ELR (cell line): ENCODE measurements around the gene MRPL36.
"Not testable (repeated sequence)": the region's sequence is repeated elsewhere in the genome, so short reads cannot be mapped to it uniquely, and the experiment has no call there.

Source experiments
- DNase-seq: peaks from one replicate; pipeline ENCODE4 v3.0.0-alpha.2; 2015; ENCODE audit warnings: low read depth

Gene MRPL36

GRCh38 chr5:1832511-1833250 lies 33.0 kb upstream of the MRPL36 start:
- no peak for DNase-seq

- DNase-seq, result no peak
Measured at GRCh38 chr5:1831677-1832313, 32.2 kb upstream of the MRPL36 start.

GRCh38 chr5:1831257-1831656 lies 31.6 kb upstream of the MRPL36 start:
- no peak for DNase-seq

DNA sequence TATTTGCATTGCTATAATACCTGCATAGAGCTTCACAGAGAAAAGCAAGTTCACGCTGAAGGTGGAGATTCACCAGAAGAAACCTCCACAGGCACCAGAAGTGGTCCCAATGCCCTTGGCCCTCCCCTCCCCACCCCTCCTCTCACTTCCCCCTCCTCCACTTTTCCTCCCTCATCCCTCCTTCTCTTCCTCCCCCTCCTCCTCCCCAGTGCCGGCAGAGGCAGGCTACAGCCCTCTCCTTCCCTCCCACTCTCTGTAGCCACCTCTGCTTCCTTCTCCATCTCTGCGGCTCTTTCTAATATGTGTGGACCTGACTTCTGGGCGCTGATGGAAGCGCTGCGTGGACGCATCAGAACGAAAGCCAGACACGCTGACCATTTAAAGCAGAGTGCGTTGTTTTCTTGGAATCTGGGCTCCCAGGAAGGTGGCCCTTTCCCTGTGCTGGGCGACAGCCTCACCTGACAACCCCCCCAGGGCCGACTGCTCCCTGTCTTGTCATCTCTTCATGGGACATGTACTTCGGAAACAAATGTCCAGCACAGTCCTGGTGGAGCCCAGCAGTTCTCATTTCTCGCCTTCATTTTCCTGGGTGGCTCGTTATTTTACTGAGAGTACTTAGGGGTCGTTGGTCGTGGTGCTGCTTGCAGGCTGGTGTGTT lies 31.1 kb upstream of the MRPL36 start:
- no peak for DNase-seq

DNA sequence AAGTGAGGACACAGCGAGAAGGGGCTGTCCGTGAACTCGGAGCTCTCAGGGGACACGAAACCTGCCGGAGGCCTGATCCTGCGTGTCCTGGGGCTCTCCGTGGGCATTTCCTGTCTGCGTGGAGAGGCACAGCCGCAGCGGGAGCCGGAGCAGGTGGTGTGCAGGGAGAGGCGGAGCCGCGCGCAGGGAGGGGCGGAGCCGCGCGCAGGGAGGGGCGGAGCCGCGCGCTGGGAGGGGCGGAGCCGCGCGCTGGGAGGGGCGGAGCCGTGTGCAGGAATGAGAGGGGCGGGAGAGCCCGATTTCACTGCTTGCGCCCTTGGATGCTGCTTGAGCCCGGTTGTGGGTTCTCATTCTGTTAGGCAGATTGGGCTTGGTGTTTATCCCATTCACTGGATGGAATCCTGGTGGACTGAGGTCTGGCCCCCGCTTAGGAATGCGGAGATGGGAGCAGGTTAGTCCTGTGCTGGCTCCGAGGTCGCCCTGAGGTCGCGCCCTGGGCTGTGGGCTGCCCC lies 28.3 kb upstream of the MRPL36 start:
- no peak for DNase-seq

GRCh38 chr5:1827025-1827885 lies 27.6 kb upstream of the MRPL36 start:
- DNase-seq, result no peak

DNA sequence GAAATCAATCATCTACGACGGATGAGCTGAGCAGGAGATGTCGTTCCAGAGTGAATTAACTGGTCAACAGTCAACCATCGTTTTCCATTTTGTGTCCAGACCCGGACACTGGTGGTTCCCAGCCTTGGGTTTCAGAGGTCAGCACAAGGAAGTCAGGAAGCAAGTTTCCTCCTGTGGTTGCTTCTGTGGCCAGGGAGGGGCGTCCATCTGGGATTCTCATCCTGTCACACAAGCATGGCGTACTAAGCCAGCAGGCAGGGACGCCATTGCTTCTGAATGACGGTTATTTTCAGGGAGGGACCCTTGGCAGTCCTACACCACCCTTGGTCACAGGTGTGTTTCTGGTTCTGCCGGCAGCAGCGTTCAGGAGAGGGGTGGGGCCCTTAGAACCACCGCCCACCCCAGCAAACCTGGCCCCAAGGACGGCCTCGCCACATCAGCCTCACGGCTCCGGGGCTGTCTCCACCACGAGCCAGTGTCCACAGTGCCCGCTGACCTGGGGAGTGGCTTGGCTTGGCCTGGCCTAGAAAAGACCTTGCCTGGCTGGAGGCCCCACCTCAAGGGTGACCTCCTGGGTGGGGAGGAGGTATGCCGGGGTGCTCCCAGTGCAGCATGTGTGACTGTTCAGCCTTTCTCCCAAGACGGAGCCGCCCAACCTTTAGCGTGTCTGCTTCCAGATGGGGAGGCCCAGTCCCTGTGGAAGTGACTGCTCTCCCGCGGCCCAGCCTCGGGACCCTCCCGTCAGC lies 26.8 kb upstream of the MRPL36 start:
- no peak for DNase-seq

- DNase-seq, result no peak
Measured at GRCh38 chr5:1824903-1825841, 25.5 kb upstream of the MRPL36 start.

DNA sequence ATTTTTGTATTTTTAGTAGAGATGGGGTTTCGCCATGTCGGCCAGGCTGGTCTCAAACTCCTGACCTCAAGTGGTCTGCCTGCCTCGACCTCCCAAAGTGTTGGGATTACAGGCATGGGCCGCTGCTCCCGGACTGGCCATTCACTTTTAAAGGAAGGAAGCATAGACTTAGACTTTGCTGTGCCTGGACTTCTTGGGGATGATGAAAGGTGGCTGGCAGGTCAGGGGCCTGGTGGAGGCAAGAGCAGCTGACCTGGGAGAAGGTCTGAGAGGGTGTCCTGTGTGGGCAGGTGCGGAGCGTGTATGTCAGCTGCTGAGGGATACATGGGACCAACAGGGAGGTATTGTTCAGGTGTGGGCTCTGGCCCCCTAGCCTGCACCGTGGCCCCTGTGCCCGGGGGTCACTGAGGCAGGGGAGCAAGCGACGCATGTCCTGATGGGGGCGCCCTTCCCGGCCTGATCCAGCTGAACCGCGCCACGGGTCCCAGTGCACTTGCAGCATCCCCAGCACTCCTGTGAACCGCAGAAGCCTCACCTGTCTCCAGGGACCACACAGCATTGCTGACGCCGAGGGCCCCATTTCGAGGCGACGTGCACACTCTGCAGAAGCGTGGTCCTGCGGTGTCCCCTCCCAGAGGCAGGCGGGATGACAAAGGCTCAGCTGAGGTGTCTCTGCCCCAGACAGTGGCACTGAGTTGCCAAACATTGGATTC lies 24.6 kb upstream of the MRPL36 start:
- no peak for DNase-seq

DNA sequence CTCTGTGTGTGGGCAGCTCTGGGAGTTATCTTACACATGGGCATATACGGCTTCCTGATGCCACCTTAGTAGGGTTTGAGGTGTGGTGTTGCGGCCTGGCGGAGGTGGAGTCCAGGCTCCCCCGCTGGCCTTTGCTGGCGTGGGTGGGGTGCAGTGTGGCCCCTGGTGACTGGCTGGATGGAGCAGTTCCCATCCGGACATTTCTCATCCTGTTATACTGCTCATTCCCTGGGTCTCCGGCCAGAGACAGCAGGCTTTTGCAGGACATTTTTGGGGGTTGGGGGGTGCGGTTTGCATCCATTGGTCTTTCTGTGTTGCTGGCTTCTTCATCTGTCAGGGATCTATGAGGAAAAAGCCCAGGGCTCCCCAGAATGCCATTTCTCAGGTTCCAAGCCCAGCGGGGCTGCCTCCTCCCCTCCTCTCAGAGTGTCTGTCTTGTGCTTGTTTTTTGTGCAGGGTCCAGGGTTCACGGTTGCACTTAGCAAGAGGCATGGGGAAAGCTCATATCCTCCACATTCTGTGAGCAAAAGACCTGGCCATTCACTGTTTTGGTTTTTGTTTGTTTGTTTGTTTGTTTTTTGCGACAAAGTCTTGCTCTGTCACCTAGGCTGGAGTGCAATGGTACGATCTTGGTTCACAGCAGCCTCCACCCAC lies 23.9 kb upstream of the MRPL36 start:
- DNase-seq, result no peak

DNA sequence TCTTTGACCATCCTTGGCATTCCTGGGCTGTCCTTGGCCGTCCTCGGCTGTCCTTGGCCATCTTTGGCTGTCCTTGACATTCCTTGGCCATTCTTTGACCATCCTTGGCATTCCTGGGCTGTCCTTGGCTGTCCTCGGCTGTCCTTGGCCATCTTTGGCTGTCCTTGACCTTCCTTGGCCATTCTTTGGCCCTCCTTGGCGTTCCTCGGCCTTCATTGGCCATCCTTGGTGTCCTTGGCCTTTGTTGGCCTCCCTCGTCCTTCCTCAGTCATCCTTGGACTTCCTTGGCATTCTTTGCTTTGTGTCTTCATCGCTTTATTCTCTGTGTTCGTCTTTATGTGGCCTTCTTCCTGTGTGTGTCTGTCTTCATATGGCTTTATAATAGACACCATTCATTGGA lies 22.2 kb upstream of the MRPL36 start:
- DNase-seq, result no peak

- DNase-seq, result no peak
Measured at GRCh38 chr5:1820926-1821325, 21.3 kb upstream of the MRPL36 start.

GRCh38 chr5:1820381-1820780 lies 20.7 kb upstream of the MRPL36 start:
- DNase-seq, result no peak

- DNase-seq, result no peak
Measured at GRCh38 chr5:1819458-1819857, 19.8 kb upstream of the MRPL36 start.

GRCh38 chr5:1818784-1819183 lies 19.1 kb upstream of the MRPL36 start:
- DNase-seq, result no peak

GRCh38 chr5:1817261-1818043 lies 17.8 kb upstream of the MRPL36 start:
- no peak for DNase-seq

DNA sequence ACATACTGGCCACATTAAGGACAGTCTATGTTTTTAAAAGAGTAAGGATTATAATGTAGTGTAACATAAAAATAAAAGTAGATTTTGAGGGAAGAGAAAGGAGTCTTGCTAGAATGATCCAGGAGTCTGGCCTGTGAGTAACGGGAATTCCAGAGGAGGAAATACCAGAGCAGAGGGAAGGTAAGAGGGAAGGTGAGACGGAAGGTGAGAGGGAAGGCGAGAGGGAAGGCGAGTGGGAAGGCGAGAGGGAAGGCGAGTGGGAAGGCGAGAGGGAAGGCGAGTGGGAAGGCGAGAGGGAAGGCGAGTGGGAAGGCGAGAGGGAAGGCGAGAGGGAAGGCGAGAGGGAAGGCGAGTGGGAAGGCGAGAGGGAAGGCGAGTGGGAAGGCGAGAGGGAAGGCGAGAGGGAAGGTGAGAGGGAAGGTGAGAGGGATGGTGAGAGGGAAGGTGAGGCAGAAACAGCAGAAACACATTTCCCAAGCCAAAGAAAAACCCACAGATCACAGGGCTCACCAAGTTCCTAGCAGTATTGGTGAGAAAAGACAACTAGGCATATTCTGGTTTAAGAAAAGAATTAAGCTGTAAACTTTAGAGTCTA lies 17.0 kb upstream of the MRPL36 start:
- not testable (repeated sequence) for DNase-seq

DNA sequence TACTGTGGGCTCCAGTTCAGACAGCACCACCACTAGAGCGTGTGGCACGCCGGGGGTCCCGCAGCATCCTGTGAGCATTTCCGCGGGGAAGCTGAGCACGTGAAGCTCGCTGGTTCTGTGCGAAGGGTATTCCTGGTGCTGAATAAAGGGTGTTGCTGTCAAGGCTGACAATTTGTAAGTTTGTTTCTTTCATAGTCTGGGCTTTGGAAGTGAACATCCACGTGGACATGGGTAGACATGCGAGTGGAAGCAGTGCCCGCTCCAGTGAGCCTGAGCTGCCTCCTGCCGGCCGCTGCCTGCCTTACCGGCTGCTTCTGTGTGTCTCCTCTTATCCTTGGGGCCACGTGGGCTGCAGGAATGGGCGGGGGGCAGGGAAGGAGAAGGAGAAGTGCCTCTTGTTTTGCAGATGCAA lies 16.2 kb upstream of the MRPL36 start:
- DNase-seq, result no peak
